SK-N-SH (cell line): Measurements from ENCODE around the gene CD180. TPM values are rescaled to one million over a fixed set of nuclear protein-coding genes. Genes with fewer than 3 reads are reported as not detected.

Experiments used
- CTCF ChIA-PET: fragments of 300-600, 350-600 bp; formaldehyde crosslinking; extraction: SDS; loops from one replicate; lab custom pipeline; 2021; lab: Yijun Ruan, JAX
- POLR2A ChIA-PET: fragments of 350-600 bp; sonication (Branson Sonifier 250); formaldehyde crosslinking; extraction: SDS; loops from one replicate; lab custom pipeline; 2020; ENCODE audit warnings: antibody characterized with exemption, inconsistent platforms; lab: Yijun Ruan, JAX
- DNase-seq: peaks from one replicate; pipeline ENCODE4 v3.0.0; 2012
- H2AFZ ChIP-seq: fragments of 200-600 bp; sonication (generic); 2 replicates; pipeline ENCODE4 v1.8.1; 2016; ENCODE audit warnings: antibody characterized with exemption, mild to moderate bottlenecking, low read depth
- H3F3A ChIP-seq: fragments of 200-600 bp; sonication (generic); replicated peaks from 2 replicates; pipeline ENCODE3; 2016; ENCODE audit warnings: antibody characterized with exemption, mild to moderate bottlenecking; ENCODE audit not compliant: insufficient read depth
- H3K27ac ChIP-seq, 2 experiments: fragments of 200-500 bp in 1 of 2; fragments of 200-600 bp in 1 of 2; sonication (Bioruptor generic) in 1 of 2; sonication (generic), shearing (Covaris generic) in 1 of 2; 2 replicates each; pipeline versions ENCODE4 v1.5.1 to v1.6.1; 2014 to 2016; ENCODE audit warnings: low read depth in 2 of 2, inconsistent platforms in 1 of 2, low read length in 1 of 2, mild to moderate bottlenecking in 1 of 2, mixed read lengths in 1 of 2
- H3K27me3 ChIP-seq: fragments of 200-600 bp; sonication (generic), shearing (Covaris generic); 2 replicates; pipeline ENCODE4 v1.6.1; 2016; ENCODE audit warnings: mixed run types; ENCODE audit not compliant: insufficient read depth
- H3K36me3 ChIP-seq, 2 experiments: fragments of 200-500 bp in 1 of 2; fragments of 200-600 bp in 1 of 2; sonication (Bioruptor generic) in 1 of 2; sonication (generic) in 1 of 2; replicated peaks in 1 of 2; 2 replicates each; pipeline versions ENCODE3 to v1.5.1; 2014 to 2016; ENCODE audit warnings: low read length in 1 of 2, mild to moderate bottlenecking in 1 of 2; ENCODE audit not compliant: insufficient read depth in 2 of 2, control insufficient read depth in 1 of 2
- H3K4me1 ChIP-seq, 2 experiments: fragments of 200-500 bp in 1 of 2; fragments of 200-600 bp in 1 of 2; sonication (Bioruptor generic) in 1 of 2; sonication (generic), shearing (Covaris generic) in 1 of 2; 2 replicates each; pipeline versions ENCODE4 v1.5.1 to v1.6.1; 2014 to 2016; ENCODE audit warnings: low read depth in 1 of 2, low read length in 1 of 2, mixed run types in 1 of 2; ENCODE audit not compliant: insufficient read depth in 2 of 2, control insufficient read depth in 1 of 2
- H3K4me2 ChIP-seq: fragments of 200-600 bp; sonication (generic), shearing (Covaris generic); 2 replicates; pipeline ENCODE4 v1.6.1; 2017; ENCODE audit warnings: mixed run types
- H3K4me3 ChIP-seq, 2 experiments: fragments of 200-500 bp in 1 of 2; fragments of 200-600 bp in 1 of 2; sonication (Bioruptor generic) in 1 of 2; sonication (generic), shearing (Covaris generic) in 1 of 2; 2 replicates each; pipeline versions ENCODE4 v1.5.1 to v1.8.1; 2014 to 2016; ENCODE audit warnings: low read depth in 2 of 2, inconsistent platforms in 1 of 2, low read length in 1 of 2, mild to moderate bottlenecking in 1 of 2, mixed read lengths in 1 of 2, moderate library complexity in 1 of 2
- H3K79me2 ChIP-seq: fragments of 200-600 bp; sonication (generic); 2 replicates; pipeline ENCODE4 v1.8.1; 2017; ENCODE audit warnings: mild to moderate bottlenecking; ENCODE audit not compliant: insufficient read depth
- H3K9ac ChIP-seq: fragments of 200-600 bp; sonication (generic); 2 replicates; pipeline ENCODE4 v1.6.1; 2017; ENCODE audit warnings: mixed run types
- H3K9me2 ChIP-seq: fragments of 200-600 bp; sonication (generic); 2 replicates; pipeline ENCODE4 v1.6.1; 2017; ENCODE audit warnings: mixed run types
- H3K9me3 ChIP-seq: fragments of 200-600 bp; sonication (generic); 2 replicates; pipeline ENCODE4 v1.6.1; 2017; ENCODE audit warnings: mixed run types, mild to moderate bottlenecking, moderate library complexity
- H4K20me1 ChIP-seq: fragments of 200-600 bp; sonication (generic); 2 replicates; pipeline ENCODE4 v1.6.1; 2017; ENCODE audit warnings: mild to moderate bottlenecking, mixed run types; ENCODE audit not compliant: insufficient read depth
- CHD2 ChIP-seq: fragments of 150-350 bp; IDR thresholded peaks from 2 replicates; pipeline ENCODE4 v1.6.1; 2018; ENCODE audit warnings: low read length; ENCODE audit not compliant: partially characterized antibody
- NRF1 ChIP-seq: IDR thresholded peaks from 2 replicates; pipeline ENCODE4 v1.6.1; 2012; ENCODE audit warnings: low read depth, mild to moderate bottlenecking, low read length
- POLR2AphosphoS5 ChIP-seq: IDR thresholded peaks from 2 replicates; pipeline ENCODE4 v1.6.1; 2012; ENCODE audit warnings: low read depth, low read length
- RAD21 ChIP-seq: IDR thresholded peaks from 2 replicates; pipeline ENCODE4 v1.6.1; 2012; ENCODE audit warnings: mild to moderate bottlenecking, low read length
- RFX5 ChIP-seq: IDR thresholded peaks from 2 replicates; pipeline ENCODE4 v1.6.1; 2012; ENCODE audit warnings: mild to moderate bottlenecking, improper control_type of control experiment, low read length
- RXRA ChIP-seq: IDR thresholded peaks from 2 replicates; pipeline ENCODE4 v1.4.0; 2012; ENCODE audit warnings: low read depth, mild to moderate bottlenecking, borderline replicate concordance
- SMC3 ChIP-seq: IDR thresholded peaks from 2 replicates; pipeline ENCODE4 v1.6.1; 2012; ENCODE audit warnings: low read depth, low read length, improper control_type of control experiment
- TEAD4 ChIP-seq: IDR thresholded peaks from 2 replicates; pipeline ENCODE4 v1.4.0; 2012; ENCODE audit warnings: mild to moderate bottlenecking, borderline replicate concordance; ENCODE audit not compliant: insufficient read depth
- YY1 ChIP-seq: IDR thresholded peaks from 2 replicates; pipeline ENCODE4 v1.4.0; 2012; ENCODE audit warnings: low read depth, mild to moderate bottlenecking
- WGBS: methylation state at CpG from one replicate; pipeline ENCODE4 v1.1.6; 2017; ENCODE audit warnings: low lambda C conversion rate; 5-methylcytosine and 5-hydroxymethylcytosine counted together
- polyA plus RNA-seq, 3 experiments: library from polyadenylated mRNA; depleted of rRNA; stranded (reverse); fragments of >200 nt; gene quantifications; 2 replicates each; pipeline ENCODE4 v1.2.3, GENCODE V29; 2012
- TF ChIP-seq, protein P1 (sequence below): IDR thresholded peaks from 2 replicates; pipeline ENCODE4 v1.4.0; 2012; ENCODE audit warnings: low read depth, borderline replicate concordance
- TF ChIP-seq, protein P2 (sequence below): fragments of 150-350 bp; IDR thresholded peaks from 2 replicates; pipeline ENCODE4 v1.6.1; 2016; ENCODE audit warnings: mild to moderate bottlenecking, low read depth, low read length
- TF ChIP-seq, protein P3 (sequence below): IDR thresholded peaks from 2 replicates; pipeline ENCODE4 v1.4.0; 2012; ENCODE audit warnings: low read depth, borderline replicate concordance
- TF ChIP-seq, protein P4 (sequence below): fragments of 150-350 bp; IDR thresholded peaks from 2 replicates; pipeline ENCODE4 v1.6.1; 2017; ENCODE audit warnings: antibody characterized with exemption, low read length, low read depth, borderline replicate concordance

Gene CD180
- polyA plus RNA-seq, 1 of the 3 experiments (the other 2 are of a cell fraction), result 0.02 TPM

DNA sequence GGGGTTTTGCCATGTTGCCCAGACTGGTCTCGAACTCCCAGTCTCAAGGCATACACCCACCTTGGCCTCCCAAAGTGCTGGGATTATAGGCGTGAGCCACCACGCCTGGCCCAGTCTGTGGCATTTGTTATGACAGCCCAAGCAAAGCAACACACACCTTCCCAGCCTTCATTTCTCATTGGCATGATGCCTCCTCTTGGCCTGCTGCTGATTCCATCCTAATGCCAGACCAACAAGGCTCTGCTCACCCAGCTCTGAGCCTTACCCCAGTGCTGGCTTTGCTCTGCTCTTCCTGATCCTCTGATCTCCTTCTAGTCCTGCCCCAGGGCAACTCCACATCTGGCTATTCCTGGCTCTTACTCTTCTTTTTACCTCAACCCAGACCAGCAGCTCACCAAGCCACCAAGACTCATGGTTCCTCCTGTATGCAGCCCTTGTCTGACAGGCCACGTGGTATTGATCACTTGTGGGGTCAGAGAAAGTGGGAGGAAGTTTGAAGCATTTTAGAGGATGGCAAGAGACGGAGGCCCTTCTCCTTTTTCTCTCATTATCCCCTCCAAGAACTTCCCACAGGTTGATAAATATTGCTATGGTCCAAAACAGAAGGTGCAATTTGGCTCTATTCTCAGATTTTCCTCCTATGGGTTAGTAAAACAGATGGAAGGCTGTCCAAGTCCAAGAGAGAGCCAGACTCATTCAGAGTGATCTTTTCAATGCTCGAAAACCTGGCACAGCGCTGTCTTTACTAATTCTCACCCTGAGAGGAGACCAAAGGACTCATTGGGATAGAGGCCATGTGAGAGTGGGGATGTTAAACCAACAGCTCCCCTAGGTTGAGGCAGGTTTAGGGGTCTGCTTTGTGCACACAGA lies 958 bp downstream of the CD180 start:
- Histone ChIP-seq H3K79me2 (no peaks in the 10 kb centered on the region), H3K9me2 (no peaks in the 10 kb centered on the region), H4K20me1 (no peaks in the 10 kb centered on the region), H3K36me3 (no peaks in the 10 kb centered on the region), H3F3A (no peaks in the 10 kb centered on the region), H3K27me3 (no peaks in the 10 kb centered on the region), H3K4me2 (no peak overlapping the region), H3K27ac (no peak overlapping the region)
- CTCF ChIA-PET, result no interaction called here
- WGBS, result 57% methylated on average over 7 of the region's 7 CpGs
- no peak for TF ChIP-seq NRF1
- TF ChIP-seq, protein P1, sequence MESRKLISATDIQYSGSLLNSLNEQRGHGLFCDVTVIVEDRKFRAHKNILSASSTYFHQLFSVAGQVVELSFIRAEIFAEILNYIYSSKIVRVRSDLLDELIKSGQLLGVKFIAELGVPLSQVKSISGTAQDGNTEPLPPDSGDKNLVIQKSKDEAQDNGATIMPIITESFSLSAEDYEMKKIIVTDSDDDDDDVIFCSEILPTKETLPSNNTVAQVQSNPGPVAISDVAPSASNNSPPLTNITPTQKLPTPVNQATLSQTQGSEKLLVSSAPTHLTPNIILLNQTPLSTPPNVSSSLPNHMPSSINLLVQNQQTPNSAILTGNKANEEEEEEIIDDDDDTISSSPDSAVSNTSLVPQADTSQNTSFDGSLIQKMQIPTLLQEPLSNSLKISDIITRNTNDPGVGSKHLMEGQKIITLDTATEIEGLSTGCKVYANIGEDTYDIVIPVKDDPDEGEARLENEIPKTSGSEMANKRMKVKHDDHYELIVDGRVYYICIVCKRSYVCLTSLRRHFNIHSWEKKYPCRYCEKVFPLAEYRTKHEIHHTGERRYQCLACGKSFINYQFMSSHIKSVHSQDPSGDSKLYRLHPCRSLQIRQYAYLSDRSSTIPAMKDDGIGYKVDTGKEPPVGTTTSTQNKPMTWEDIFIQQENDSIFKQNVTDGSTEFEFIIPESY, result no peak
- no peak for TF ChIP-seq CHD2
- TF ChIP-seq, all 33 proteins: peak for 0
- Histone ChIP-seq H3K4me3 (no peak overlapping the region), H3K9me3 (no peaks in the 10 kb centered on the region), H3K9ac (no peak overlapping the region), H2AFZ (no peak overlapping the region), H3K4me1 (no peaks in the 10 kb centered on the region; a peak in 1 of 4 replicates)
- POLR2A ChIA-PET, result no interaction called here
- no peak for DNase-seq

DNA sequence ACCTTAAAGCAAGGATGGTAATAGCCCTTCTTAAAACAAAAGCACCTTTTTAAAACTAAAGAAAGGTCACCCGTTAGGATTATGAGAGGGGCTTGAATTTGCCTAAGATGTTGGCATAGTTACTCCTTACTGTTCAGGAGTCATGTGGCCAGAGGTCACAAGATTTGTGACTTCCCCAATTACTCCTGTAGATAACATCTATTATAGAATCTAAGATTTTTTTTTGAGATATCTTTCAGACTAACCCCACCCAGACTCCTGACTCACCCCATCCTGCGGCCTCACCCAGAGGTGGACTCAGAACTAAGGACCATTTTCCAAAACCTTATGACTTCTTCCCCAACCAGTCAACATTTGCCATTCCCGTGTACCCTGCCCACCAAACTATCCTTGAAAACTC lies 2.4 kb downstream of the CD180 start:
- CTCF ChIA-PET, result interaction anchor here (1.7 kb wide), 1 partner anchor 37 kb away, joined by 5 read pairs; no protein-coding TSS in a partner anchor
- Histone ChIP-seq H3K4me2 (no peak overlapping the region), H4K20me1 (no peaks in the 10 kb centered on the region), H3F3A (no peaks in the 10 kb centered on the region), H3K4me1 (no peaks in the 10 kb centered on the region; a peak in 1 of 4 replicates), H2AFZ (no peak overlapping the region), H3K27ac (no peak overlapping the region), H3K27me3 (no peaks in the 10 kb centered on the region), H3K9ac (no peak overlapping the region), H3K9me2 (no peaks in the 10 kb centered on the region), H3K4me3 (no peak overlapping the region), H3K79me2 (no peaks in the 10 kb centered on the region), H3K9me3 (no peaks in the 10 kb centered on the region), H3K36me3 (no peaks in the 10 kb centered on the region)
- TF ChIP-seq, protein P2, sequence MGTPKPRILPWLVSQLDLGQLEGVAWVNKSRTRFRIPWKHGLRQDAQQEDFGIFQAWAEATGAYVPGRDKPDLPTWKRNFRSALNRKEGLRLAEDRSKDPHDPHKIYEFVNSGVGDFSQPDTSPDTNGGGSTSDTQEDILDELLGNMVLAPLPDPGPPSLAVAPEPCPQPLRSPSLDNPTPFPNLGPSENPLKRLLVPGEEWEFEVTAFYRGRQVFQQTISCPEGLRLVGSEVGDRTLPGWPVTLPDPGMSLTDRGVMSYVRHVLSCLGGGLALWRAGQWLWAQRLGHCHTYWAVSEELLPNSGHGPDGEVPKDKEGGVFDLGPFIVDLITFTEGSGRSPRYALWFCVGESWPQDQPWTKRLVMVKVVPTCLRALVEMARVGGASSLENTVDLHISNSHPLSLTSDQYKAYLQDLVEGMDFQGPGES, result no peak
- no peak for TF ChIP-seq YY1
- no peak for TF ChIP-seq RFX5
- TF ChIP-seq, protein P3, sequence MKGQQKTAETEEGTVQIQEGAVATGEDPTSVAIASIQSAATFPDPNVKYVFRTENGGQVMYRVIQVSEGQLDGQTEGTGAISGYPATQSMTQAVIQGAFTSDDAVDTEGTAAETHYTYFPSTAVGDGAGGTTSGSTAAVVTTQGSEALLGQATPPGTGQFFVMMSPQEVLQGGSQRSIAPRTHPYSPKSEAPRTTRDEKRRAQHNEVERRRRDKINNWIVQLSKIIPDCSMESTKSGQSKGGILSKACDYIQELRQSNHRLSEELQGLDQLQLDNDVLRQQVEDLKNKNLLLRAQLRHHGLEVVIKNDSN, result no peak
- TF ChIP-seq RXRA, result no peak
- TF ChIP-seq, protein P4, sequence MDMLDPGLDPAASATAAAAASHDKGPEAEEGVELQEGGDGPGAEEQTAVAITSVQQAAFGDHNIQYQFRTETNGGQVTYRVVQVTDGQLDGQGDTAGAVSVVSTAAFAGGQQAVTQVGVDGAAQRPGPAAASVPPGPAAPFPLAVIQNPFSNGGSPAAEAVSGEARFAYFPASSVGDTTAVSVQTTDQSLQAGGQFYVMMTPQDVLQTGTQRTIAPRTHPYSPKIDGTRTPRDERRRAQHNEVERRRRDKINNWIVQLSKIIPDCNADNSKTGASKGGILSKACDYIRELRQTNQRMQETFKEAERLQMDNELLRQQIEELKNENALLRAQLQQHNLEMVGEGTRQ, result no peak
- no peak for TF ChIP-seq POLR2AphosphoS5
- TF ChIP-seq SMC3, result no peak
- no peak for TF ChIP-seq RAD21
- TF ChIP-seq TEAD4, result no peak
- POLR2A ChIA-PET, result no interaction called here
- 73% methylated on average over 3 of the region's 3 CpGs for WGBS
- no peak for DNase-seq
